AG08396 (cell line): ENCODE results near the gene DPCD.
"Not testable (repeated sequence)": the region's sequence is repeated elsewhere in the genome, so short reads cannot be mapped to it uniquely, and the experiment has no call there.

ENCODE experiments used
- DNase-seq: peaks from one replicate; pipeline ENCODE4 v3.0.0; 2012; ENCODE audit warnings: low spot score, mixed read lengths

The DPCD gene

GRCh38 chr10:101618871-101619270 lies 30.8 kb downstream of the DPCD start:
- DNase-seq = no peak

DNA sequence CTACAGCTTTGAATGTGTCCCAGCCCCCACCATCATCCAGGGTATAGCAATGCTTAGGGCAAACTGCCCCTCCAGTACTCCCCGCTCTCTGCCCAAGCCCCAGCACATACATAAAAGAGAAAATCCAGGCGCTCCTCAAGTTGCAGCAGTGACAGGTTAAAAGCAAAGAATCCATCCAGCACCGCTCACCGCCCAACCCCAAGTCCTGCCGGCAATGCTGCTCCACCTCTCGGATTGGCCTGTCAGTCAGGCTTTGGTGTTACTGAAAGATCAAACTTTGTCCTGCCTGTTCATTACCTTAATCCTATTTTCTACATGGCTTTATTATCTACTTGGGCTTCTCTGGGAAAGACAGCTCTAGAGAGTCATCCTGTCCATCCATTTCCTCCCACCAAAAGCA lies 31.9 kb downstream of the DPCD start:
- no peak for DNase-seq

DNA sequence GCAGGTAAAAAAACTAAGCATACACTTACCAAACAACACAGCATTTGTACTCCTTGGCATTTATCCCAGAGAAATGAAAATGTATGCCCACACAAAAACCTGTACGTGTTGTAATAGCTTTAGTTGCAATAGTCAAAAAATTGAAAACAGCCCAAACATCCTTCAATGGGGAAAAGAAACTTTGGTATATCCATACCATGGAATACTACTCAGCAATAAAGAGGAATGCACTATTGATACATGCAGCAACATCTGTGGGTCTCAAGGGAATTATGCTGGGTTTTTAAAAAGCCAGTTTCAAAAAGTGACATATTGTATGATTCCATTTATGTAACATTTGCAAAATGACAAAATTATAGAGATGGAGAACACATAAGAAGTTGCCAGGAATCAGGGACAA lies 35.4 kb downstream of the DPCD start:
- DNase-seq = no peak

GRCh38 chr10:101624526-101625102 lies 36.5 kb downstream of the DPCD start:
- no peak for DNase-seq

GRCh38 chr10:101625821-101626412 lies 37.8 kb downstream of the DPCD start:
- no peak for DNase-seq

- DNase-seq = no peak
Observed at GRCh38 chr10:101629837-101630632, 41.9 kb downstream of the DPCD start.

GRCh38 chr10:101630633-101630920 lies 42.5 kb downstream of the DPCD start:
- no peak for DNase-seq

DNA sequence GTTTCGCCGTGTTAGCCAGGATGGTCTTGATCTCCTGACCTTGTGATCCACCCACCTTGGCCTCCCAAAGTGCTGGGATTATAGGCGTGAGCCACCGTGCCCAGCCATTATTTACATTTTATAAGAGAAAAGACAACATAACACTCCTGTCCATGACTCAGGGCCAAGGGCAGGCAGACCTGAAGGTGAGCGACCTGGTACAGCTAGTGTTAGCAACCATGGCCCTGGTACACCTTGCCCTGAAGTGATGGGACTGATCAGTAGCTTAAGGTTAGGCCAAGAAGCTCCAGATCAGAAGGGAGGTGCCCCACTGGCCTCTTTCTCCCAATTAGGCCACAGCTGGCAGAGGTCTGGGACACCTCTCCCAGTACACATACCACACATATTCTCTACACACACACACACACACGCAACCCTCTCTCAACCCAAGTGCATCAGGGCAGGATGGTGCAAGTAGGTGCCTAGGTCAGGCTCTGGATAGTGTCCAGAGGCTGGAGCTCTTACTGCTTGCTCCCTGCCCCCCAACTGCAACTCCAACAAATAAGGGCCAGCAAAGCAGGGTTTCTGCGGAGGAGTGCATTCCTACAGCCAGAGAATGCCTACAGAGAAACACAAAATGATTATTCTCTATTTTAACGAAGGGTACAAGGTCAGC lies 43.8 kb downstream of the DPCD start:
- no peak for DNase-seq

DNA sequence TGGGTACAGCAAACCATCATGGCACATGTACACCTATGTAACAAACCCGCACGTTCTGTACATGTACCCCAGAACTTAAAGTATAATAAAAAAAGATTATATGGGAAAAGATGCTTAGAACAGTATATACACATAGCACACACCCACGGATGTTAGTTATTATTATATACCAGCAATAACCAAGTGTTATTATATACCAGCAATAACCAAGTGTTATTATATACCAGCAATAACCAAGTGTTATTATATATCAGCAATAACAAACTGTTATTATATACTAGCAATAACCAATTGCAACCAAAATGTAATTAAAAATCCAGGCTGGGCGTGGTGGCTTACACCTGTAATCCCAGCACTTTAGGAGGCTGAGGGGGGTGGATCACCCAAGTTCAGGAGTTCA lies 45.4 kb downstream of the DPCD start:
- DNase-seq = not testable (repeated sequence)

GRCh38 chr10:101639141-101639900 lies 51.2 kb downstream of the DPCD start:
- DNase-seq = no peak

DNA sequence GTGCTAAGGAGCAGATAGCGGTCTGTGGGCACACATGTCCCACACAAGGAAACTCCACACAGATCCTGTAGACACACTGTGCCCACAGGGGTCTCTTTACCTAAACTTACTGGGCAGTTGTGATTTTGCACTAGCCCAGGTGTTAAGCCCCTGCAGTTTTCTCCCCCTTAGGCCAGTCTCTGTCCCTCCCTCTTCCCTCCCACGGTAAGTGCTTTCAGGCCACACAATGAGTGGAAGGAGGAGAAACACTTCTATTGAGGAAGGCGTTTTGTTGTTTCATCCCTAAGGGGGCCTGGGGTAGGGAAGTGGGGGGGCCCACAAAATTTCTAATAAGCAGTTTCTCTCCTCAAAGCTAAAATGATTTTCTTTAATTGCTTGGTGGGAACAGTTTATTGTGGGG lies 55.4 kb downstream of the DPCD start:
- DNase-seq = no peak

GRCh38 chr10:101644002-101644401 lies 55.9 kb downstream of the DPCD start:
- no peak for DNase-seq

DNA sequence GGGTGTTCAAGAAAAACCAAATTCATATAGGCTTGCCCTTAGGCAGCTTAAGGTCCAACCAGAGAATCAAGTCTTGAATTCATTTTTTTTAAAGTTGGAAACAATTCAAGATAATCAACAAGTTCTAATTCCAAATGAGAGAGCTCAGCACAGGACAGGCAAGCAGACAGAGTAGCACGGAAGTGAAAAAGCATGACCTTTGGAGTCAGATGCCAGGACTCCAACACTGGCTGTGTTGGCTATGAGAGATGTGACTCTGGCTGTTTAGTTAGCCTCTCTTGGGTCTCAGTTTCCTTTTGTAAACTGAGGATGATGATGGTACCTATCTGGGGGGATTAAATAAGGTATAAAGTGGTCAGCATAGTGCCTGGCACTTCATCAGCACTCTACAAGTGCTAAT lies 57.5 kb downstream of the DPCD start:
- DNase-seq = no peak

- DNase-seq = no peak
Observed at GRCh38 chr10:101646364-101646763, 58.2 kb downstream of the DPCD start.

- DNase-seq = no peak
Observed at GRCh38 chr10:101647255-101647654, 59.1 kb downstream of the DPCD start.

DNA sequence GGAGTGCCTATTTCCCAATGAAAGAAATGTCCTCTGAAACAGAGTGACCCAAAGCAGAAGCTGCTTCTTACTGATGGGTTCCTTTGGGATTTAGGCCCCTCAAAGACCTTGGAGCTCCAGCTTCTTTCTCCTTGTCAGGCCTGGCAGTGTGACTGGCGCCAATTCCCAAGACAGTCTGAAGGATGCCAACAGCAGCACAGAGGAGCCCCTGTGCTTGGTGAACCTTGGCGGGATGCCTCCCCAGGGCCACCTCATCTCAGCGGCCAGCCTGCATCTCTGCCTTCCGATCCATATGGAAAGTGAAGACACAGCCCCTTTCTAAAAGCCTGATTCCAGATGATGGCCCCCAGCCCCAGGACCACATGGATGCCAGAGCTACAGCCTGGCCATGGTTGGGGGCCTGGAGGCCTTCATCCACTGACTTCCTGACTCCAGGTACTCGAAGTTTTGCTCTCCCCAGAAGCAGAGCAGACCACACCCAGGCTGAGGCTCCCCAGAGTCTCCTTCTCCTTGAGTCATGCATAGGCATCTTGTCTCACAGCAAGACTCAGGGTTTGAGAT lies 61.5 kb downstream of the DPCD start:
- no peak for DNase-seq

DNA sequence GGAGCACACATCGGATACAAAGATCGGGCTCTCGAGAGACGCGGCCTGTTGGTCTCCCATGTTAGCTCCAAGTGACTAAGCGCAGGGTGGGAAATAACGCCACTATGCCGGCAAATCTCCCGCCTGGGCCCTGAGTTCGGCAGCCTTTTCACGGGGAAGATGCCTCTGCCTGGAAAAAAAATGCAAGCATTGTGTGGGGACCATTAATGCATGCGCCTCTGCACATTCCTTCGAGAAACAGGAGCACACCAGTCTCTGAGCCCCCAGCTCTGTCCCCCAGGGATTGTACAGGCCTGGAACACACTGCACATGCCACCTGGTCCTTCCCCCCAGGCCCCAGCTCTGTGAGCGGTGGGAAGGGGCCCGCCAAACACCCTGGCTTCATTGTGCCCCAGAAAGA lies 62.7 kb downstream of the DPCD start:
- DNase-seq = no peak

- DNase-seq = no peak
Observed at GRCh38 chr10:101651336-101651735, 63.2 kb downstream of the DPCD start.

DNA sequence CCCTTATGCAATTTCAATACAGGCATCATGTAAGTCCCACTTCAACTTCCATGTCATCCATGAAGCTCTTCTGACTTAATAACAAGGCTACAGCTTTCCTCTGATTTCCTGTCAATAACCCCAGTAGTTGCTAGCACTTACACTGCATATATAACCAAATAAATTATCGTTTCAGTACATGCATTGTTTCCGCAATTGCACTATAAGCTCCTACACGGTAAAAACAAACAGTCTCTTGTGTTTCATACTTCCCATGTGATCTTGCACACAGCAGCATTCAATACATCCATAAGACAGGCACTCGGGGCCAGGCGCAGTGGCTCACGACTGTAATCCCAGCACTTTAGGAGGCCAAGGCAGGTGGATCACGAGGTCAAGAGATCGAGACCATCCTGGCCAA lies 65.4 kb downstream of the DPCD start:
- no peak for DNase-seq

DNA sequence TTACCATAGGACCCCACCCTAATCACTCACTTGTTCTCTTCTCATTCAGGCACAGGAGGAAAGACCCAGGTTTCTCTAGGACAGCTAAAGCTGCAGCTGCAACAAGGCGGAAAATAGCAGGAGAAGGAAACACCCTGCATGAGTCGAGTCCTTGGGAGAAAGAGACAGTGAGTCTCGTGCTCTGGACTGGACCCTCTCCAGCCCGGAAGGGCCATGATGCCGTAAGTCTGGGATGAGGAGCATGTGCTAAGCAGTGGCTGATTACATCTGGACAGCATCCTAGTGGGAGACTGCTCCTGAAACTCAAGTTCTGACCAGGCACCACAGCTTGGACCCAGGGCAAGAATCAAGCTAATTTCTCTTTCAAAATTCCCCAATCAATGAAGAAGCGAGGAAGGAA lies 67.4 kb downstream of the DPCD start:
- DNase-seq = peak; percentile 40

- DNase-seq = no peak
Observed at GRCh38 chr10:101656890-101657289, 68.8 kb downstream of the DPCD start.

- DNase-seq = no peak
Observed at GRCh38 chr10:101658975-101659374, 70.9 kb downstream of the DPCD start.
